HG03354 (cell line): ENCODE data around the gene CRTC2.
"Not testable (repeated sequence)": the region's sequence is repeated elsewhere in the genome, so short reads cannot be mapped to it uniquely, and the experiment has no call there.

ENCODE experiments used
- ATAC-seq: cut with Tn5 transposase; IDR thresholded peaks from one replicate; pipeline ENCODE4 v1.9.1; 2021; ENCODE audit warnings: mild to moderate bottlenecking; ENCODE audit not compliant: unreplicated experiment, poor library complexity, severe bottlenecking

CRTC2 gene

GRCh38 chr1:153932156-153933131 is 26.0 kb downstream of the CRTC2 start:
- ATAC-seq = no peak

- no peak for ATAC-seq
Observed at GRCh38 chr1:153929981-153930948, 28.1 kb downstream of the CRTC2 start.

- no peak for ATAC-seq
Observed at GRCh38 chr1:153929426-153929825, 29.0 kb downstream of the CRTC2 start.

GRCh38 chr1:153928791-153929341 is 29.5 kb downstream of the CRTC2 start:
- no peak for ATAC-seq

GRCh38 chr1:153928245-153928644 is 30.2 kb downstream of the CRTC2 start:
- no peak for ATAC-seq

- ATAC-seq = no peak
Observed at GRCh38 chr1:153926405-153926804, 32.0 kb downstream of the CRTC2 start.

GRCh38 chr1:153922972-153923925 is 35.2 kb downstream of the CRTC2 start, which contains the start of gene GATAD2B:
GATAD2B (minus strand) TSS chr1:153922972; CDS start chr1:153828347, 94,625 bp downstream.
- peak; percentile 95 for ATAC-seq

- ATAC-seq = peak; percentile 39
Observed at GRCh38 chr1:153922076-153922971, 36.1 kb downstream of the CRTC2 start.

GRCh38 chr1:153921803-153922075 is 36.7 kb downstream of the CRTC2 start:
- no peak for ATAC-seq

- no peak for ATAC-seq
Observed at GRCh38 chr1:153921080-153921802, 37.2 kb downstream of the CRTC2 start.

- no peak for ATAC-seq
Observed at GRCh38 chr1:153919876-153920852, 38.2 kb downstream of the CRTC2 start.

GRCh38 chr1:153916297-153916696 is 42.1 kb downstream of the CRTC2 start:
- ATAC-seq = no peak

GRCh38 chr1:153912349-153912748 is 46.1 kb downstream of the CRTC2 start:
- no peak for ATAC-seq

GRCh38 chr1:153910560-153910959 is 47.9 kb downstream of the CRTC2 start:
- not testable (repeated sequence) for ATAC-seq

GRCh38 chr1:153908071-153908470 is 50.3 kb downstream of the CRTC2 start:
- no peak for ATAC-seq

GRCh38 chr1:153907134-153907533 is 51.3 kb downstream of the CRTC2 start:
- ATAC-seq = no peak
